Cardiac fibroblast (primary cell): ENCODE measurements around the gene LACRT.
"Not testable (repeated sequence)": the region's sequence is repeated elsewhere in the genome, so short reads cannot be mapped to it uniquely, and the experiment has no call there.

Experiments used
- DNase-seq, 2 donors: peaks; one replicate each; pipeline versions ENCODE4 v3.0.0 to v3.0.0-alpha.2; 2010; ENCODE audit warnings: low read depth in 2 of 2
- H3K4me3 ChIP-seq, 2 donors: replicated peaks in 1 of 2; 1 replicate in 1 of 2; 2 replicates in 1 of 2; pipeline ENCODE4 v1.5.1; 2011; ENCODE audit warnings: low read depth in 2 of 2, low read length in 2 of 2, mild to moderate bottlenecking in 2 of 2, moderate library complexity in 1 of 2
- CTCF ChIP-seq: IDR thresholded peaks from one replicate; pipeline ENCODE4 v1.5.1; 2011; ENCODE audit warnings: low read depth, mild to moderate bottlenecking, low read length, inconsistent platforms

Gene LACRT

DNA sequence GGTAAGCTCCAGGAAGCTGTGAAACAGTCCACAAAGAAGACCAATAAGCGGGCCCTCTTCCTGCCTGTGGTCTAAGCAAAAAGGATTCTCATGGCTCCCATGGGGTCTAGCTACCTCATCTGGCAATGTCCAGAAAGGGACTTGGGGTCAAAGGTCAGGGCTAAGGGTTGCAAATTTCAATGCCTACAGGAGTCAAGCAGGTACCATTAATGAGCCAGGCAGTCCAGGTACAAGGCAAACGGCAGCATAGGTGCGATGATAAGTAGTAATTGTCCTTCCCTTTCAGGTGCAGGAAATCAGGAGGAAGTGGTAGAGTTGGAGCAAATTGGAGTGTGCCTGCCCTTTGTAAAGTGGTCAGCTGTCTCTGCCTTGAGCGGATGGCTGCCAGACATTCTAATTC lies 6.4 kb upstream of the LACRT start:
- no peak for DNase-seq
- TF ChIP-seq CTCF: no peak
- no peak overlapping the region for H3K4me3 ChIP-seq

DNA sequence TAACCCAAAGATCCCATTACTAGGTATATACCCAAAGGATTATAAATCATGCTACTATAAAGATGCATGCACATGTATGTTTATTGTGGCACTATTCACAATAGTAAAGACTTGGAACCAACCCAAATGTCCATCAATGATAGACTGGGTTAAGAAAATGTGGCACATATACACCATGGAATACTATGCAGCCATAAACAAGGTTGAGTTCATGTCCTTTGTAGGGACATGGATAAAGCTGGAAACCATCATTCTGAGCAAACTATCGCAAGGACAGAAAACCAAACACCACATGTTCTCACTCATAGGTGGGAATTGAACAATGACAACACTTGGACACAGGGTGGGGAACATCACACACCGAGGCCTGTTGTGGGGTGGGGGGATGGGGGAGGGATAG lies 4.4 kb upstream of the LACRT start:
- H3K4me3 ChIP-seq, DNase-seq: not testable (repeated sequence)

GRCh38 chr12:54631988-54632728 lies 2.5 kb downstream of the LACRT start:
- TF ChIP-seq CTCF: peak; percentile 18
- no peak for DNase-seq
- no peak overlapping the region for H3K4me3 ChIP-seq

DNA sequence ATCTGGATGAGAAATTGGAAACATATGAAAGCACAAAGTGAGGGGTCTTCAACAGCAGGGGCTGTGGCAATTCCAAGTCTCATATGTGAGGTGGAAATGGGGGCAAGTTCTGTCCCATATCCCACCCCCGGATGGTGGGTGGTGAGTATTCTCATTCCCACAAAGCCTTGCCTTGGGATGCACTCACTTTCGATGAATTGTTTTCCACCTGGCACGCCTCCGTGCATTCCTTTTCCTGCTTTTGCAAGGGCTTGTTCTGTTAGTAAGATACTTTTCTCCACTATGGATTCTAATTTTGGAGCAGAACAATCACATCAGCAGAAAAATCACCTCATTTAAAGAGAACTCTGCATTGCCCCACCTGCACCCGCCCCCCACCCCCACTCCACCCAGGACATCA lies 3.1 kb downstream of the LACRT start:
- no peak overlapping the region for H3K4me3 ChIP-seq
- no peak for DNase-seq
- no peak for TF ChIP-seq CTCF

DNA sequence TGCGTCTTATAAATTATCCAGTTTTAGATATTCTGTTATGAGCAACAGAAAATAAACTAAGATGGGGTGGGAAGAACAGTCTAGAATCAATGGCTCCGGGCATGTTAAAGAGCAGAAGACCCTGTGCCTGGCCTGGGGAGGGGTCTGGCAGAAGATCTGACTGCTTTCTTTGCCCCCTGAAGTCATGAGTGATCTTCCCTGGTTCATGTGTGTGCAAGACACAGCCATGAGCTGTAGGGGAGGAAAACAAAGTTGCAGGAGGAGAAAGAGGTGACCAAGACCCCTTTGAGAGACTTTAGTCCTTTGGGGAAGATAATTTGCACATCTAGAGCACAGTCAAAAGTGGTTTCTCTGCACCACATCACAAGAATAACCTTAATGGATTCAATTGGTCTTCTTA lies 4.8 kb downstream of the LACRT start:
- TF ChIP-seq CTCF: no peak
- no peak overlapping the region for H3K4me3 ChIP-seq
- no peak for DNase-seq

GRCh38 chr12:54628186-54628846 lies 6.4 kb downstream of the LACRT start:
- no peak for TF ChIP-seq CTCF
- no peak overlapping the region for H3K4me3 ChIP-seq
- no peak for DNase-seq

GRCh38 chr12:54627304-54627703 lies 7.4 kb downstream of the LACRT start:
- H3K4me3 ChIP-seq: no peak overlapping the region
- no peak for TF ChIP-seq CTCF
- DNase-seq: no peak
